HCT116 (cell line): ENCODE data around the gene KLK5. TPM values are rescaled to one million over a fixed set of nuclear protein-coding genes. Genes with fewer than 3 reads are reported as not detected.
A peak's percentile ranks its signal among the peaks of the same experiment; 100 is the strongest.

ENCODE experiments used
- ATAC-seq: fragments of 200-7000 bp; cut with Tn5 transposase; 2 replicates; pipeline ENCODE4 v1.9.1; 2020; ENCODE audit warnings: mild to moderate bottlenecking, moderate library complexity
- BruUV-seq: library from RNA; stranded (reverse); fragments of 400-500 nt; replicated peaks from 2 replicates; lab custom pipeline; 2021; lab: Mats Ljungman, UMichigan
- CTCF ChIA-PET: fragments of 300-600 bp; sonication (Branson Sonifier 250); formaldehyde crosslinking; loops from one replicate; lab custom pipeline; 2021; ENCODE audit warnings: antibody characterized with exemption; lab: Charles Lee
- POLR2A ChIA-PET: fragments of 300-600, 350-600 bp; sonication (Branson Sonifier 250); formaldehyde crosslinking; loops from one replicate; lab custom pipeline; 2021; ENCODE audit warnings: antibody characterized with exemption; lab: Charles Lee
- RAD21 ChIA-PET, 2 experiments: fragments of 300-600 bp; sonication (Branson Sonifier 250); formaldehyde crosslinking; loops; one replicate each; lab custom pipeline; 2023; ENCODE audit warnings: low total read pairs in 2 of 2; ENCODE audit not compliant: uncharacterized antibody in 2 of 2, unreplicated experiment in 2 of 2, low non-redundant PET in 1 of 2; lab: Charles Lee
- DNase-seq: peaks from one replicate; pipeline ENCODE4 v3.0.0-alpha.2; 2010; ENCODE audit warnings: low read depth, low spot score
- H2AFZ ChIP-seq: fragments of 200-600 bp; shearing (Covaris generic), sonication (generic); 2 replicates; pipeline ENCODE4 v1.6.1; 2017; ENCODE audit warnings: low read depth, mixed run types, mixed read lengths, antibody characterized with exemption, low read length; ENCODE audit not compliant: poor library complexity, severe bottlenecking
- H3K27ac ChIP-seq: 2 replicates; pipeline ENCODE4 v1.5.1; 2012; ENCODE audit warnings: low read depth, low read length
- H3K27me3 ChIP-seq: fragments of 200-600 bp; sonication (generic); 2 replicates; pipeline ENCODE4 v1.6.1; 2016; ENCODE audit warnings: mixed run types, low read length, mixed read lengths; ENCODE audit not compliant: insufficient read depth
- H3K36me3 ChIP-seq, 2 experiments: fragments of 200-500 bp in 1 of 2; fragments of 200-600 bp in 1 of 2; sonication (Bioruptor generic) in 1 of 2; sonication (generic) in 1 of 2; 2 replicates each; pipeline versions ENCODE4 v1.5.1 to v1.6.1; 2014 to 2016; ENCODE audit warnings: low read length in 2 of 2, inconsistent platforms in 1 of 2, mixed read lengths in 1 of 2, mixed run types in 1 of 2; ENCODE audit not compliant: insufficient read depth in 2 of 2, control insufficient read depth in 1 of 2
- H3K4me1 ChIP-seq, 2 experiments: fragments of 200-600 bp in 1 of 2; sonication (generic) in 1 of 2; 2 replicates each; pipeline versions ENCODE4 v1.5.1 to v1.6.1; 2012 to 2017; ENCODE audit warnings: low read length in 2 of 2, inconsistent platforms in 1 of 2, mild to moderate bottlenecking in 1 of 2, mixed read lengths in 1 of 2, mixed run types in 1 of 2, moderate library complexity in 1 of 2; ENCODE audit not compliant: insufficient read depth in 2 of 2, control insufficient read depth in 1 of 2
- H3K4me2 ChIP-seq: fragments of 200-600 bp; sonication (generic); 2 replicates; pipeline ENCODE4 v1.6.1; 2017; ENCODE audit warnings: mixed run types, low read length, mixed read lengths
- H3K4me3 ChIP-seq, 2 experiments: fragments of 200-600 bp in 1 of 2; sonication (generic) in 1 of 2; replicated peaks in 1 of 2; 2 replicates each; pipeline ENCODE4 v1.5.1; 2011 to 2016; ENCODE audit warnings: low read length in 2 of 2, control low read depth in 1 of 2, low read depth in 1 of 2, mild to moderate bottlenecking in 1 of 2, mixed read lengths in 1 of 2, mixed run types in 1 of 2
- H3K79me2 ChIP-seq: fragments of 200-600 bp; sonication (generic); 2 replicates; pipeline ENCODE4 v1.6.1; 2017; ENCODE audit warnings: mild to moderate bottlenecking, mixed run types, low read length, moderate library complexity, mixed read lengths; ENCODE audit not compliant: insufficient read depth
- H3K9ac ChIP-seq: fragments of 200-600 bp; sonication (generic); 2 replicates; pipeline ENCODE4 v1.6.1; 2016; ENCODE audit warnings: low read length, mixed read lengths
- H3K9me2 ChIP-seq: fragments of 200-600 bp; sonication (generic), shearing (Covaris generic); 2 replicates; pipeline ENCODE4 v1.6.1; 2017; ENCODE audit warnings: mixed run types, mild to moderate bottlenecking, moderate library complexity; ENCODE audit not compliant: insufficient read depth
- H3K9me3 ChIP-seq, 2 experiments: fragments of 200-500 bp in 1 of 2; fragments of 200-600 bp in 1 of 2; sonication (Bioruptor generic) in 1 of 2; sonication (generic) in 1 of 2; 2 replicates each; pipeline ENCODE4 v1.6.1; 2014 to 2017; ENCODE audit warnings: low read length in 2 of 2, mixed read lengths in 2 of 2, inconsistent platforms in 1 of 2, low read depth in 1 of 2, mild to moderate bottlenecking in 1 of 2, mixed run types in 1 of 2, moderate library complexity in 1 of 2; ENCODE audit not compliant: control insufficient read depth in 1 of 2, insufficient read depth in 1 of 2
- H4K20me1 ChIP-seq: fragments of 200-600 bp; sonication (generic), shearing (Covaris generic); 2 replicates; pipeline ENCODE4 v1.6.1; 2017; ENCODE audit warnings: mixed run types, mild to moderate bottlenecking, moderate library complexity; ENCODE audit not compliant: insufficient read depth
- EGR1 ChIP-seq: IDR thresholded peaks from 2 replicates; pipeline ENCODE4 v1.6.1; 2012; ENCODE audit warnings: low read depth
- EZH2 ChIP-seq: fragments of 200-600 bp; sonication (generic); IDR thresholded peaks from 2 replicates; pipeline ENCODE4 v1.6.1; 2017; ENCODE audit warnings: antibody characterized with exemption, mixed run types
- FOSL1 ChIP-seq: IDR thresholded peaks from 2 replicates; pipeline ENCODE4 v1.6.1; 2012; ENCODE audit warnings: low read depth
- POLR2A ChIP-seq: IDR thresholded peaks from 2 replicates; pipeline ENCODE4 v1.7.0; 2011; ENCODE audit warnings: borderline replicate concordance; ENCODE audit not compliant: insufficient read depth, insufficient read length; ENCODE audit errors: extremely low read depth
- POLR2AphosphoS5 ChIP-seq: IDR thresholded peaks from 2 replicates; pipeline ENCODE4 v1.6.1; 2011; ENCODE audit warnings: mild to moderate bottlenecking, low read depth, low read length, moderate library complexity
- SP1 ChIP-seq: IDR thresholded peaks from 2 replicates; pipeline ENCODE4 v1.6.1; 2012; ENCODE audit warnings: low read depth
- TCF7L2 ChIP-seq: IDR thresholded peaks from 2 replicates; pipeline ENCODE4 v1.7.0; 2011; ENCODE audit warnings: borderline replicate concordance, inconsistent platforms; ENCODE audit not compliant: insufficient read depth, insufficient read length; ENCODE audit errors: extremely low read depth
- ZNF274 ChIP-seq: fragments of 200-500 bp; sonication (Bioruptor generic); IDR thresholded peaks from 2 replicates; pipeline ENCODE4 v1.6.1; 2014; ENCODE audit warnings: mild to moderate bottlenecking, low read depth, low read length, inconsistent platforms
- intact Hi-C: fragments of 100-400 bp; cut with micrococcal nuclease; formaldehyde crosslinking; loops from 2 replicates; pipeline ENCODE4 v1.10.0; 2022
- total RNA-seq: library from RNA; stranded (reverse); gene quantifications from one replicate; pipeline ENCODE4 v1.2.1, GENCODE V29; 2021; ENCODE audit not compliant: unreplicated experiment
- TF ChIP-seq, protein P1 (sequence below): IDR thresholded peaks from 2 replicates; pipeline ENCODE4 v1.6.1; 2012
- TF ChIP-seq, protein P2 (sequence below), 3 experiments: fragments of 200-600 bp in 1 of 3; sonication (generic) in 1 of 3; IDR thresholded peaks in 2 of 3; conservative IDR thresholded peaks in 1 of 3; 2 replicates each; pipeline ENCODE4 v1.5.1; 2012 to 2017; ENCODE audit warnings: low read depth in 2 of 3, low read length in 2 of 3, antibody characterized with exemption in 1 of 3, borderline replicate concordance in 1 of 3, control low read depth in 1 of 3, mild to moderate bottlenecking in 1 of 3, mixed read lengths in 1 of 3, mixed run types in 1 of 3, moderate library complexity in 1 of 3; ENCODE audit not compliant: insufficient read depth in 1 of 3

Gene KLK5
- total RNA-seq, 1 experiment from 2014 or later, result 1.2 TPM

DNA sequence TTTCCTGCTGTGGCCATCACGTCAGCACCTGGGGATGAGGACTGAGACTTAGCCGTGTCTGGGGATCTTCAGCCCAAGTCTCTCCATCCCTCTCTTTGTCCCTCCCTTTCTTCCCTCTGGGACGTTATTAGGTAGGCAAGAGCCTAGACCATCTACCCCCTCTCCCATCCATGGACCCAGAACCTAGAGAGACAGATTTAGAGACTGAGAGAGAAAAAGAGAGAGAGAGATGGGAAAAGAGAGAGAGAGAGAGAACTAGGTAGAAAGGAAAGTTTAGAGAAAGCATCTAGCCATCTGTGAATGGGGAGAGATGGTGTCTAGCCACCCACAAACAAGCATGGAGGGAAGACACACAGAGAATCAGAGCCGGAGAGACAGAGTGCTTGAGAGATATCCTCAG lies 42.1 kb downstream of the KLK5 start:
- ChIA-PET RAD21 (no interaction called here), POLR2A (no interaction called here), CTCF (no interaction called here)
- Histone ChIP-seq H3K9me2 (no peaks in the 10 kb centered on the region), H3K4me2 (no peak overlapping the region), H2AFZ (no peak overlapping the region), H4K20me1 (no peaks in the 10 kb centered on the region), H3K9me3 (no peaks in the 10 kb centered on the region), H3K9ac (no peak overlapping the region), H3K4me1 (peaks cover 4 to 26% of the 10 kb centered on the region in 2 experiments; a peak in 3 of 4 replicates), H3K27me3 (peaks cover 9% of the 10 kb centered on the region), H3K36me3 (no peaks in the 10 kb centered on the region), H3K79me2 (no peaks in the 10 kb centered on the region), H3K27ac (no peak overlapping the region), H3K4me3 (no peak overlapping the region)
- TF ChIP-seq SP1 (no peak), ZNF274 (no peak), FOSL1 (no peak), EZH2 (no peak), TCF7L2 (no peak)
- ATAC-seq (no peak), DNase-seq (no peak)
- intact Hi-C loops, result no loop called here
- BruUV-seq, result no TSS peak

DNA sequence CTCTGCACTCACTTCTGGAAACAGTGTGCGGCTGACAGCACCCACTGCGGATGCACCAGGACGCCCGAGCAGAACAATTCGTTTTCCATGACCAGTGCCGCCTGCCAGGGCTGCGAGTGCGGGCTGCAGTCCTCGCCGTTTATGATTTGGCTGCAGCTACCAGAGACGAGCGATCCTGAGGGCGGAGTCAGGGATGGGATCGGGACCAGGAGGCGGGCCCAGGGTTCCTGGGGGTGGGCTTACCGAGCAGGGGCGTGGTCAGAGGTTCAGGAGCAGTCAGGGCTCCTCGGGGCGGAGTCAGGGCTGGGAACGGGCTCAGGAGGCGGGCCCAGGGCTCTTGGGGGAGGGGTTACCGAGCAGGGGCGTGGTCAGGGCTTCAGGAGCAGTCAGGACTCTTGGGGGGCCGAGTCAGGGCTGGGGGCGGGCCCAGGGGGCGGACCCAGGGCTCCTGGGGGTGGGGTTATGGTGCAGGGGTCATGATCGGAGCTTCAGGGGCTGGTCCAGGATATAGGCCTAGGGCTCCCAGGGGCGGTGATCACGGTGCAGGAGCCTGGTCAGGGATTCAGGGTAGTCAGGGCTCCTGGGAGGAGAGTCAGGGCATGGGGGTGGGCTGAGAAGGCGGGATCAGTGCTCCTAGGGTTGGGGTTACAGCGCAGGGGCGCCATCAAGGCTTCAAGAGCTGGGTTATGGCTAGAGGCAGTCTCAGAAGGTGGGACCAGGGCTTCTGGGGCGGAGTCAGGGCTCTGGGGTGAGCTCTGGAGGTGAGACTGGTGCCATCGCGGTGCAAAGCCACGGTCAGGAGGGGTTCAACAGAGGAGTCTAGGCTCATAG lies 43.4 kb downstream of the KLK5 start:
- ChIA-PET POLR2A (interaction anchor here (1.2 kb wide), 1 partner anchor 13 kb away, joined by 3 read pairs; no protein-coding TSS in a partner anchor), CTCF (interaction anchor here (0.7 to 2.4 kb wide), 6 partner anchors 12 to 187 kb away, joined by 3 to 19 read pairs (median 4); no protein-coding TSS in a partner anchor), RAD21 (interaction anchor here (0.6 to 0.7 kb wide), 4 partner anchors 13 to 115 kb away, joined by 3 to 5 read pairs (median 4); no protein-coding TSS in a partner anchor)
- Histone ChIP-seq H3K27me3 (peaks cover 9% of the 10 kb centered on the region), H3K27ac (no peak overlapping the region), H3K9me3 (no peaks in the 10 kb centered on the region), H3K4me1 (peaks cover 4 to 26% of the 10 kb centered on the region in 2 experiments; a peak in 3 of 4 replicates), H3K9me2 (no peaks in the 10 kb centered on the region), H3K79me2 (no peaks in the 10 kb centered on the region), H4K20me1 (no peaks in the 10 kb centered on the region), H3K9ac (no peak overlapping the region), H3K4me2 (peak overlapping the region; percentile 93), H3K4me3 (peak overlapping the region; percentile 27 to 55), H2AFZ (peak overlapping the region; percentile 92), H3K36me3 (no peaks in the 10 kb centered on the region)
- TF ChIP-seq, protein P1, sequence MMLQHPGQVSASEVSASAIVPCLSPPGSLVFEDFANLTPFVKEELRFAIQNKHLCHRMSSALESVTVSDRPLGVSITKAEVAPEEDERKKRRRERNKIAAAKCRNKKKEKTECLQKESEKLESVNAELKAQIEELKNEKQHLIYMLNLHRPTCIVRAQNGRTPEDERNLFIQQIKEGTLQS, result no peak
- TF ChIP-seq POLR2A, result no peak
- no peak for TF ChIP-seq POLR2AphosphoS5
- no peak for TF ChIP-seq EGR1
- TF ChIP-seq EZH2, result no peak
- no peak for TF ChIP-seq FOSL1
- TF ChIP-seq, protein P2, sequence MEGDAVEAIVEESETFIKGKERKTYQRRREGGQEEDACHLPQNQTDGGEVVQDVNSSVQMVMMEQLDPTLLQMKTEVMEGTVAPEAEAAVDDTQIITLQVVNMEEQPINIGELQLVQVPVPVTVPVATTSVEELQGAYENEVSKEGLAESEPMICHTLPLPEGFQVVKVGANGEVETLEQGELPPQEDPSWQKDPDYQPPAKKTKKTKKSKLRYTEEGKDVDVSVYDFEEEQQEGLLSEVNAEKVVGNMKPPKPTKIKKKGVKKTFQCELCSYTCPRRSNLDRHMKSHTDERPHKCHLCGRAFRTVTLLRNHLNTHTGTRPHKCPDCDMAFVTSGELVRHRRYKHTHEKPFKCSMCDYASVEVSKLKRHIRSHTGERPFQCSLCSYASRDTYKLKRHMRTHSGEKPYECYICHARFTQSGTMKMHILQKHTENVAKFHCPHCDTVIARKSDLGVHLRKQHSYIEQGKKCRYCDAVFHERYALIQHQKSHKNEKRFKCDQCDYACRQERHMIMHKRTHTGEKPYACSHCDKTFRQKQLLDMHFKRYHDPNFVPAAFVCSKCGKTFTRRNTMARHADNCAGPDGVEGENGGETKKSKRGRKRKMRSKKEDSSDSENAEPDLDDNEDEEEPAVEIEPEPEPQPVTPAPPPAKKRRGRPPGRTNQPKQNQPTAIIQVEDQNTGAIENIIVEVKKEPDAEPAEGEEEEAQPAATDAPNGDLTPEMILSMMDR (IDR thresholded peaks at IDR 0.05 in 2 of 3, conservative IDR thresholded peaks at IDR 0.05 in 1 of 3; ENCODE audit: borderline replicate concordance in 1 of 3, insufficient read depth in 1 of 3, low read depth in 2 of 3, low read length in 2 of 3), result no peak
- DNase-seq, result peak; percentile 85
- intact Hi-C loops, result loop anchor here (5.0 kb wide), 1 partner anchor 188 kb away; no protein-coding TSS in a partner anchor
- peak; percentile 97 for ATAC-seq
- BruUV-seq, result no TSS peak
